ENCODE results near the gene CEBPA. TPM values are rescaled to one million over a fixed set of nuclear protein-coding genes. Genes with fewer than 3 reads are reported as not detected.

The CEBPA gene
- total RNA-seq, 1 experiment from 2014 or later = 3.2 TPM

DNA sequence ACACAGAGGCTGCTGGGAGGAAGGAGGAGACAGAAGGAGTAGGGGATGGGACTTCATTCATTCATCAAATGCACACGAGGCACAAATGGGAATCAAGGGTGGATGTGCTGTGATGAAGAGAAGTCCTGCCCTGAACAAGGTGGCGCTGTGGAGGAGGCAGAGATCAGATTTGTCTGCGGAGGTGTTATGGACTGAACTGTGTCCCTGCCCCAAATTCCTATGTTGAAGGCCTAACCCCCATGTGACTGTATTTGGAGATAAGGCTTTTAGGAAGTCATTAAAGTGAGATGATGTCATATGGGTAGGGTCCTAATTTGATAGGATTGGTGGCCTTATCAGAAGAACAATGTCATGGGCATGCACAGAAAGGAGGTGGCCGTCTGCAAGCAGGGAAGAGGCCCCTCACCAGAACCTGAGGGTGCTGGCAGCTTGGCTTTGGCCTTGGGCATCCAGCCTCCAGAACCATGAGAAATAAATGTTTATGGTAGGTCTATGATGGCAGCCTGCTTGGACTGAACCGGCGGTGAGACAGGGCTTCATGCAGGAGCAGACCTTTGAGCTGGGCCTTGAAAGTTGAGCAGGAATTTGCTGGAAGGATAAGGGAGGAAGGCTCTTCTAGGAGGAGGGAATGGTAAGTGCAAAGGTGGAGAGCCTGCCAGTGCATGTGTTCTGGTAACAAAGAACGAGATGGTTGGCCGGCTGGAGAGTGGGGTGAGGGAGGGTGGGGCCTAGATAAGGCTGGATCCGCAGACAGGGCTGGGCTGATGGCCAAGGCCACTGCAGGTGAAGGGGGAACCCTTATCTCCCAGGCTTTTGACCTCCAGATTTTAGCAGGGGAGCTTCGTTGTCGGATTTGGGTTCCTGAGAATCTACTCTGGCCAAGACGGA lies 2.7 kb upstream of the CEBPA start:
- Histone ChIP-seq H2BK15ac (ENCODE audit: low read depth, low read length) (no peak overlapping the region), H3T11ph (ENCODE audit: low read length) (no peak overlapping the region), H2AFZ (ENCODE audit: low read length) (no peak overlapping the region), H3K9ac (ENCODE audit: extremely low read depth, insufficient read length, low read length) (no peak overlapping the region), H2BK20ac (ENCODE audit: low read depth, low read length, poor library complexity, severe bottlenecking) (no peak overlapping the region), H3K79me1 (ENCODE audit: insufficient read depth, low read depth, low read length, poor library complexity, severe bottlenecking) (no peaks in the 10 kb centered on the region), H3K23me2 (ENCODE audit: insufficient read length, low read depth, low read length, poor library complexity, severe bottlenecking) (peaks cover 3% of the 10 kb centered on the region), H3K23ac (ENCODE audit: insufficient read length, low read depth, low read length) (no peak overlapping the region), H2BK12ac (ENCODE audit: insufficient read length, low read depth, low read length) (no peak overlapping the region), H3K79me2 (ENCODE audit: insufficient read depth, low read length) (no peaks in the 10 kb centered on the region), H4K20me1 (ENCODE audit: control insufficient read depth, insufficient read depth, insufficient read length) (no peaks in the 10 kb centered on the region), H4K5ac (ENCODE audit: insufficient read length, low read depth, low read length) (no peak overlapping the region), H3K4ac (ENCODE audit: low read depth, low read length) (no peak overlapping the region), H3K27ac (ENCODE audit: insufficient read length, low read depth, low read length) (no peak overlapping the region), H3K27me3 (ENCODE audit: insufficient read depth, low read length) (peaks cover 17% of the 10 kb centered on the region; the same call in 1 of the 2 replicates), H2BK120ac (ENCODE audit: low read depth, low read length, poor library complexity, severe bottlenecking) (no peak overlapping the region), H3K14ac (ENCODE audit: insufficient read depth, low read length) (no peak overlapping the region), H4K8ac (replicated peaks; ENCODE audit: insufficient read length, low read depth, low read length) (no peak overlapping the region), H3K18ac (ENCODE audit: insufficient read length, low read depth, low read length) (no peak overlapping the region), H3K4me2 (ENCODE audit: insufficient read depth, insufficient read length, low read length) (no peak overlapping the region), H3K9me3 (ENCODE audit: control insufficient read depth, low read depth, low read length) (no peaks in the 10 kb centered on the region), H3K4me1 (ENCODE audit: insufficient read depth, low read length) (no peaks in the 10 kb centered on the region), H4K91ac (ENCODE audit: insufficient read length, low read depth, low read length) (no peak overlapping the region), H2BK5ac (ENCODE audit: insufficient read length, low read length) (no peak overlapping the region), H2AK5ac (ENCODE audit: insufficient read length, low read length) (no peak overlapping the region), H3K56ac (ENCODE audit: insufficient read length, low read depth, low read length) (no peak overlapping the region)
- peak; percentile 31 for DNase-seq
- no peak overlapping the region for H3K27ac Mint-ChIP-seq
- peaks cover 20% of the 10 kb centered on the region in 2 experiments for H3K4me1 Mint-ChIP-seq
- peaks cover 0 to 7% (median 0%) of the 10 kb centered on the region in 3 experiments; a peak in 1 of 7 replicates for H3K36me3 Mint-ChIP-seq (ENCODE audit: insufficient read depth in 1 of 3, low read depth in 3 of 3)
- no peaks in the 10 kb centered on the region for H3K9me3 Mint-ChIP-seq
- WGBS (ENCODE audit: extremely low coverage, insufficient read length, low lambda C conversion rate) = no CpG with 5 or more reads among the region's 12 CpGs
- no peak overlapping the region; a peak in 1 of 5 replicates for H3K4me3 Mint-ChIP-seq
- TF ChIP-seq, protein P1, sequence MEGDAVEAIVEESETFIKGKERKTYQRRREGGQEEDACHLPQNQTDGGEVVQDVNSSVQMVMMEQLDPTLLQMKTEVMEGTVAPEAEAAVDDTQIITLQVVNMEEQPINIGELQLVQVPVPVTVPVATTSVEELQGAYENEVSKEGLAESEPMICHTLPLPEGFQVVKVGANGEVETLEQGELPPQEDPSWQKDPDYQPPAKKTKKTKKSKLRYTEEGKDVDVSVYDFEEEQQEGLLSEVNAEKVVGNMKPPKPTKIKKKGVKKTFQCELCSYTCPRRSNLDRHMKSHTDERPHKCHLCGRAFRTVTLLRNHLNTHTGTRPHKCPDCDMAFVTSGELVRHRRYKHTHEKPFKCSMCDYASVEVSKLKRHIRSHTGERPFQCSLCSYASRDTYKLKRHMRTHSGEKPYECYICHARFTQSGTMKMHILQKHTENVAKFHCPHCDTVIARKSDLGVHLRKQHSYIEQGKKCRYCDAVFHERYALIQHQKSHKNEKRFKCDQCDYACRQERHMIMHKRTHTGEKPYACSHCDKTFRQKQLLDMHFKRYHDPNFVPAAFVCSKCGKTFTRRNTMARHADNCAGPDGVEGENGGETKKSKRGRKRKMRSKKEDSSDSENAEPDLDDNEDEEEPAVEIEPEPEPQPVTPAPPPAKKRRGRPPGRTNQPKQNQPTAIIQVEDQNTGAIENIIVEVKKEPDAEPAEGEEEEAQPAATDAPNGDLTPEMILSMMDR (conservative IDR thresholded peaks at IDR 0.05) = peak; percentile 26; the same call in 1 of the 3 replicates
- H3K27me3 Mint-ChIP-seq (ENCODE audit: low read depth) = peaks cover 38% of the 10 kb centered on the region

All from H9 (cell line).